ENCODE measurements around the gene NAV2. TPM values are rescaled to one million over a fixed set of nuclear protein-coding genes. Genes with fewer than 3 reads are reported as not detected.

NAV2 gene
- total and polyA plus RNA-seq, 2 experiments from 2014 or later: 26.0 to 45.0 TPM

DNA sequence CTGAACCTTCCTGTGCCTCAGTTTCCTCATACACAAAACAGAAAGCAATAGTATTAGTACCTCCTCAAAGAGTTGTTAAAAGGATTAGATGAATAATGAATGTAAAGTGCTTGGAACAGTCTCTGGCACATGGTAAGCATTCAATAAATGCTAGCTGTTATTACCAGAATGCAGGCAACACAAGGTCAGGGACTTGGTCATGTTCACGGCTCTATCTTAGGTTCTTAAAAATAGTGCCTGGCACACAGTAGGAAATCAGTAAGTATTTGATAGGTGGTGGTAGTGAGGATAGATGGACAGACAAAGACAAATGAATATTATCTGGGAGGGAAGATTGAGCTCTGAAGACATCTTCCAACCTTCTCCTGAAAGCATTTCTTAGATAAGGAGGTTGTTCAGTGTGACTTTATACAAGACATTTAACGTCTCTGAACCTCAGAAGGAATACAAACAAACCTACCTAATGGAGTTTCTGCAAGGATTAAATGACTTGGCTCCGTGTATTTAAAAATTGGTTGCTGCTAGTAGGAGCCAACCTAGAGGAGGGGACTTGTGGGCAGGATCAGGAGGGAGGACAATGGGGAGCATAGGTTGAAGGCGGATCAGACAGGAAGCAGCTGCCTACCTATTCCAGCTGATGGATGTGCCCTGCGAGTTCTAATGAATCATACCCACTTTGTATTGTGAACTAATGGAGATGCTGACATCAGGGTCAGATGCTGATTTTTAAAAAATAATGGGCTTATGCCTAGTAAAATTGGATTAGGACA, 353.6 kb downstream of the NAV2 start:
- peaks cover 77% of the 10 kb centered on the region for H3K36me3 Mint-ChIP-seq (ENCODE audit: low read depth)
- H3K27me3 Mint-ChIP-seq (ENCODE audit: insufficient read depth, low read depth, poor library complexity): no peaks in the 10 kb centered on the region
- no peak for ATAC-seq
- H3K4me1 Mint-ChIP-seq: peaks cover 41% of the 10 kb centered on the region
- Histone ChIP-seq H3K79me2 (replicated peaks; ENCODE audit: insufficient read depth) (no peaks in the 10 kb centered on the region; the same call in 1 of the 2 replicates), H3K36me3 (ENCODE audit: insufficient read depth) (peaks cover 11% of the 10 kb centered on the region), H3K4me1 (ENCODE audit: insufficient read depth) (peaks cover 26% of the 10 kb centered on the region), H3F3A (replicated peaks; ENCODE audit: low read depth) (no peaks in the 10 kb centered on the region), H3K27ac (ENCODE audit: low read depth) (no peak overlapping the region; the same call in 1 of the 2 replicates), H2AFZ (no peak overlapping the region), H3K4me3 (no peak overlapping the region), H3K27me3 (ENCODE audit: insufficient read depth) (no peaks in the 10 kb centered on the region), H3K4me2 (peak overlapping the region; percentile 6; the same call in 1 of the 2 replicates), H4K20me1 (replicated peaks; ENCODE audit: insufficient read depth) (no peaks in the 10 kb centered on the region), H3K9me2 (ENCODE audit: insufficient read depth) (no peaks in the 10 kb centered on the region)
- TF ChIP-seq, protein P1, sequence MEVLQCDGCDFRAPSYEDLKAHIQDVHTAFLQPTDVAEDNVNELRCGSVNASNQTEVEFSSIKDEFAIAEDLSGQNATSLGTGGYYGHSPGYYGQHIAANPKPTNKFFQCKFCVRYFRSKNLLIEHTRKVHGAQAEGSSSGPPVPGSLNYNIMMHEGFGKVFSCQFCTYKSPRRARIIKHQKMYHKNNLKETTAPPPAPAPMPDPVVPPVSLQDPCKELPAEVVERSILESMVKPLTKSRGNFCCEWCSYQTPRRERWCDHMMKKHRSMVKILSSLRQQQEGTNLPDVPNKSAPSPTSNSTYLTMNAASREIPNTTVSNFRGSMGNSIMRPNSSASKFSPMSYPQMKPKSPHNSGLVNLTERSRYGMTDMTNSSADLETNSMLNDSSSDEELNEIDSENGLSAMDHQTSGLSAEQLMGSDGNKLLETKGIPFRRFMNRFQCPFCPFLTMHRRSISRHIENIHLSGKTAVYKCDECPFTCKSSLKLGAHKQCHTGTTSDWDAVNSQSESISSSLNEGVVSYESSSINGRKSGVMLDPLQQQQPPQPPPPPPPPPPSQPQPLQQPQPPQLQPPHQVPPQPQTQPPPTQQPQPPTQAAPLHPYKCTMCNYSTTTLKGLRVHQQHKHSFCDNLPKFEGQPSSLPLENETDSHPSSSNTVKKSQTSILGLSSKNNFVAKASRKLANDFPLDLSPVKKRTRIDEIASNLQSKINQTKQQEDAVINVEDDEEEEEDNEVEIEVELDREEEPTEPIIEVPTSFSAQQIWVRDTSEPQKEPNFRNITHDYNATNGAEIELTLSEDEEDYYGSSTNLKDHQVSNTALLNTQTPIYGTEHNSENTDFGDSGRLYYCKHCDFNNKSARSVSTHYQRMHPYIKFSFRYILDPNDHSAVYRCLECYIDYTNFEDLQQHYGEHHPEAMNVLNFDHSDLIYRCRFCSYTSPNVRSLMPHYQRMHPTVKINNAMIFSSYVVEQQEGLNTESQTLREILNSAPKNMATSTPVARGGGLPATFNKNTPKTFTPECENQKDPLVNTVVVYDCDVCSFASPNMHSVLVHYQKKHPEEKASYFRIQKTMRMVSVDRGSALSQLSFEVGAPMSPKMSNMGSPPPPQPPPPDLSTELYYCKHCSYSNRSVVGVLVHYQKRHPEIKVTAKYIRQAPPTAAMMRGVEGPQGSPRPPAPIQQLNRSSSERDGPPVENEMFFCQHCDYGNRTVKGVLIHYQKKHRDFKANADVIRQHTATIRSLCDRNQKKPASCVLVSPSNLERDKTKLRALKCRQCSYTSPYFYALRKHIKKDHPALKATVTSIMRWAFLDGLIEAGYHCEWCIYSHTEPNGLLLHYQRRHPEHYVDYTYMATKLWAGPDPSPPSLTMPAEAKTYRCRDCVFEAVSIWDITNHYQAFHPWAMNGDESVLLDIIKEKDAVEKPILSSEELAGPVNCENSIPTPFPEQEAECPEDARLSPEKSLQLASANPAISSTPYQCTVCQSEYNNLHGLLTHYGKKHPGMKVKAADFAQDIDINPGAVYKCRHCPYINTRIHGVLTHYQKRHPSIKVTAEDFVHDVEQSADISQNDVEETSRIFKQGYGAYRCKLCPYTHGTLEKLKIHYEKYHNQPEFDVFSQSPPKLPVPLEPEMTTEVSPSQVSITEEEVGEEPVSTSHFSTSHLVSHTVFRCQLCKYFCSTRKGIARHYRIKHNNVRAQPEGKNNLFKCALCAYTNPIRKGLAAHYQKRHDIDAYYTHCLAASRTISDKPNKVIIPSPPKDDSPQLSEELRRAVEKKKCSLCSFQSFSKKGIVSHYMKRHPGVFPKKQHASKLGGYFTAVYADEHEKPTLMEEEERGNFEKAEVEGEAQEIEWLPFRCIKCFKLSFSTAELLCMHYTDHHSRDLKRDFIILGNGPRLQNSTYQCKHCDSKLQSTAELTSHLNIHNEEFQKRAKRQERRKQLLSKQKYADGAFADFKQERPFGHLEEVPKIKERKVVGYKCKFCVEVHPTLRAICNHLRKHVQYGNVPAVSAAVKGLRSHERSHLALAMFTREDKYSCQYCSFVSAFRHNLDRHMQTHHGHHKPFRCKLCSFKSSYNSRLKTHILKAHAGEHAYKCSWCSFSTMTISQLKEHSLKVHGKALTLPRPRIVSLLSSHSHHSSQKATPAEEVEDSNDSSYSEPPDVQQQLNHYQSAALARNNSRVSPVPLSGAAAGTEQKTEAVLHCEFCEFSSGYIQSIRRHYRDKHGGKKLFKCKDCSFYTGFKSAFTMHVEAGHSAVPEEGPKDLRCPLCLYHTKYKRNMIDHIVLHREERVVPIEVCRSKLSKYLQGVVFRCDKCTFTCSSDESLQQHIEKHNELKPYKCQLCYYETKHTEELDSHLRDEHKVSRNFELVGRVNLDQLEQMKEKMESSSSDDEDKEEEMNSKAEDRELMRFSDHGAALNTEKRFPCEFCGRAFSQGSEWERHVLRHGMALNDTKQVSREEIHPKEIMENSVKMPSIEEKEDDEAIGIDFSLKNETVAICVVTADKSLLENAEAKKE (CRISPR knock-in tag; IDR thresholded peaks at IDR 0.05): no peak
- TF ChIP-seq CREB1 (CRISPR knock-in tag; IDR thresholded peaks at IDR 0.05; ENCODE audit: low read depth) (no peak), ZNF114 (CRISPR knock-in tag; IDR thresholded peaks at IDR 0.05) (no peak)
- no peak for DNase-seq (ENCODE audit: low spot score)
- H3K9me3 Mint-ChIP-seq: no peaks in the 10 kb centered on the region; the same call in 2 of the 3 replicates
- H3K4me3 Mint-ChIP-seq: peak overlapping the region; percentile 18; the same call in 2 of the 3 replicates
- H3K27ac Mint-ChIP-seq: peak overlapping the region; percentile 84; the same call in 1 of the 2 replicates

DNA sequence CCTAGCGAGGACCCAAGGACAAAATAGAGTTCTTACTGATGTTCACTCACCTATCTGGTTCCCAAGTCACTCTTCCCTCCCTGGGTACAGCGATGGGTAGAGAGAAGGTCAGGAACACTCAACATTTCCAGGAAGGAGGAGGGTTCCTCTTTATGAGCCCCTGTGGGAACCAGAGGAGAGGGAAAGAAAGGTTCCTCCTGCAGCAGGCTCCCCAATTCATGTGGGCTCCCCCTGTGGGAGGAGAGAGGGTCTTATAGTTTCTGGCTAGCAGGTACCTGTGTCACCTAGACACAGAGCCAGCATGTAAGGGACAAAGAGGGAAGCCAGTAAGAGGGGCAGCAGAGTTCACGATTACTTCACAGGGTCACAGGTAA, 354.1 kb downstream of the NAV2 start:
- no peaks in the 10 kb centered on the region for H3K27me3 Mint-ChIP-seq (ENCODE audit: insufficient read depth, low read depth, poor library complexity)
- peaks cover 26% of the 10 kb centered on the region for H3K4me1 ChIP-seq (ENCODE audit: insufficient read depth)
- H3K27ac ChIP-seq (ENCODE audit: low read depth): no peak overlapping the region
- DNase-seq (ENCODE audit: low spot score) (peak; percentile 48), ATAC-seq (peak; percentile 33)
- no peaks in the 10 kb centered on the region for H3K27me3 ChIP-seq (ENCODE audit: insufficient read depth)
- no peaks in the 10 kb centered on the region for H3K9me2 ChIP-seq (ENCODE audit: insufficient read depth)
- peaks cover 11% of the 10 kb centered on the region for H3K36me3 ChIP-seq (ENCODE audit: insufficient read depth)
- H3F3A ChIP-seq (replicated peaks; ENCODE audit: low read depth): no peaks in the 10 kb centered on the region
- no peaks in the 10 kb centered on the region; the same call in 2 of the 3 replicates for H3K9me3 Mint-ChIP-seq
- H3K27ac Mint-ChIP-seq: peak overlapping the region; percentile 84; the same call in 1 of the 2 replicates
- no peak overlapping the region for H3K4me2 ChIP-seq
- no peak overlapping the region for H3K4me3 ChIP-seq
- H3K79me2 ChIP-seq (replicated peaks; ENCODE audit: insufficient read depth): no peaks in the 10 kb centered on the region; the same call in none of the 2 replicates
- peak overlapping the region; percentile 18; the same call in 1 of the 3 replicates for H3K4me3 Mint-ChIP-seq
- H3K36me3 Mint-ChIP-seq (ENCODE audit: low read depth): peaks cover 78% of the 10 kb centered on the region
- peaks cover 41% of the 10 kb centered on the region for H3K4me1 Mint-ChIP-seq
- H4K20me1 ChIP-seq (replicated peaks; ENCODE audit: insufficient read depth): no peaks in the 10 kb centered on the region
- H2AFZ ChIP-seq: no peak overlapping the region
- TF ChIP-seq, protein P2, sequence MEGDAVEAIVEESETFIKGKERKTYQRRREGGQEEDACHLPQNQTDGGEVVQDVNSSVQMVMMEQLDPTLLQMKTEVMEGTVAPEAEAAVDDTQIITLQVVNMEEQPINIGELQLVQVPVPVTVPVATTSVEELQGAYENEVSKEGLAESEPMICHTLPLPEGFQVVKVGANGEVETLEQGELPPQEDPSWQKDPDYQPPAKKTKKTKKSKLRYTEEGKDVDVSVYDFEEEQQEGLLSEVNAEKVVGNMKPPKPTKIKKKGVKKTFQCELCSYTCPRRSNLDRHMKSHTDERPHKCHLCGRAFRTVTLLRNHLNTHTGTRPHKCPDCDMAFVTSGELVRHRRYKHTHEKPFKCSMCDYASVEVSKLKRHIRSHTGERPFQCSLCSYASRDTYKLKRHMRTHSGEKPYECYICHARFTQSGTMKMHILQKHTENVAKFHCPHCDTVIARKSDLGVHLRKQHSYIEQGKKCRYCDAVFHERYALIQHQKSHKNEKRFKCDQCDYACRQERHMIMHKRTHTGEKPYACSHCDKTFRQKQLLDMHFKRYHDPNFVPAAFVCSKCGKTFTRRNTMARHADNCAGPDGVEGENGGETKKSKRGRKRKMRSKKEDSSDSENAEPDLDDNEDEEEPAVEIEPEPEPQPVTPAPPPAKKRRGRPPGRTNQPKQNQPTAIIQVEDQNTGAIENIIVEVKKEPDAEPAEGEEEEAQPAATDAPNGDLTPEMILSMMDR (conservative IDR thresholded peaks at IDR 0.05; ENCODE audit: low read depth in 2 of 2): peak; percentile 26 to 40; a peak in 3 of 4 replicates
- TF ChIP-seq, protein P3, sequence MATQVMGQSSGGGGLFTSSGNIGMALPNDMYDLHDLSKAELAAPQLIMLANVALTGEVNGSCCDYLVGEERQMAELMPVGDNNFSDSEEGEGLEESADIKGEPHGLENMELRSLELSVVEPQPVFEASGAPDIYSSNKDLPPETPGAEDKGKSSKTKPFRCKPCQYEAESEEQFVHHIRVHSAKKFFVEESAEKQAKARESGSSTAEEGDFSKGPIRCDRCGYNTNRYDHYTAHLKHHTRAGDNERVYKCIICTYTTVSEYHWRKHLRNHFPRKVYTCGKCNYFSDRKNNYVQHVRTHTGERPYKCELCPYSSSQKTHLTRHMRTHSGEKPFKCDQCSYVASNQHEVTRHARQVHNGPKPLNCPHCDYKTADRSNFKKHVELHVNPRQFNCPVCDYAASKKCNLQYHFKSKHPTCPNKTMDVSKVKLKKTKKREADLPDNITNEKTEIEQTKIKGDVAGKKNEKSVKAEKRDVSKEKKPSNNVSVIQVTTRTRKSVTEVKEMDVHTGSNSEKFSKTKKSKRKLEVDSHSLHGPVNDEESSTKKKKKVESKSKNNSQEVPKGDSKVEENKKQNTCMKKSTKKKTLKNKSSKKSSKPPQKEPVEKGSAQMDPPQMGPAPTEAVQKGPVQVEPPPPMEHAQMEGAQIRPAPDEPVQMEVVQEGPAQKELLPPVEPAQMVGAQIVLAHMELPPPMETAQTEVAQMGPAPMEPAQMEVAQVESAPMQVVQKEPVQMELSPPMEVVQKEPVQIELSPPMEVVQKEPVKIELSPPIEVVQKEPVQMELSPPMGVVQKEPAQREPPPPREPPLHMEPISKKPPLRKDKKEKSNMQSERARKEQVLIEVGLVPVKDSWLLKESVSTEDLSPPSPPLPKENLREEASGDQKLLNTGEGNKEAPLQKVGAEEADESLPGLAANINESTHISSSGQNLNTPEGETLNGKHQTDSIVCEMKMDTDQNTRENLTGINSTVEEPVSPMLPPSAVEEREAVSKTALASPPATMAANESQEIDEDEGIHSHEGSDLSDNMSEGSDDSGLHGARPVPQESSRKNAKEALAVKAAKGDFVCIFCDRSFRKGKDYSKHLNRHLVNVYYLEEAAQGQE (IDR thresholded peaks at IDR 0.05; ENCODE audit: unreplicated experiment): no peak

Measured in GM23338 (cell line).